Measurements from ENCODE around the gene ARF3. TPM values are rescaled to one million over a fixed set of nuclear protein-coding genes. Genes with fewer than 3 reads are reported as not detected.

The ARF3 gene
- polyA plus RNA-seq, 1 donor (not counting 4 experiments of a cell fraction or from before 2014, with no cell fraction given): 236 TPM

GRCh38 chr12:48901278-48901677, 56.0 kb downstream of the ARF3 start:
- no peak overlapping the region for H3K4me2 ChIP-seq (ENCODE audit: control insufficient read depth, extremely low read depth, insufficient read depth, low read depth, low read length)
- peaks cover 3% of the 10 kb centered on the region for H3K27me3 ChIP-seq (ENCODE audit: control insufficient read depth, extremely low read depth, insufficient read depth, low read length)
- H3K27ac ChIP-seq (ENCODE audit: control insufficient read depth, insufficient read depth, low read length): no peak overlapping the region
- no peaks in the 10 kb centered on the region for H3K9me1 ChIP-seq (ENCODE audit: control insufficient read depth, extremely low read depth, insufficient read depth, low read length)
- no peaks in the 10 kb centered on the region for H3K36me3 ChIP-seq (ENCODE audit: control insufficient read depth in 2 of 2, extremely low read depth in 1 of 2, insufficient read depth in 2 of 2, low read length in 2 of 2)
- H3K4me3 ChIP-seq (ENCODE audit: control insufficient read depth in 2 of 3, extremely low read depth in 1 of 3, insufficient read depth in 2 of 3, low read depth in 1 of 3, low read length in 3 of 3): no peak overlapping the region
- TF ChIP-seq EZH2 (IDR thresholded peaks at IDR 0.05; ENCODE audit: low read length): no peak
- TF ChIP-seq CTCF (optimal IDR thresholded peaks at IDR 0.05 in 1 of 3, IDR thresholded peaks at IDR 0.05 in 1 of 3, conservative IDR thresholded peaks at IDR 0.05 in 1 of 3; ENCODE audit: extremely low read depth in 1 of 3, insufficient read depth in 2 of 3, low read length in 3 of 3): no peak
- no peak overlapping the region for H3K9ac ChIP-seq (ENCODE audit: control insufficient read depth, extremely low read depth, insufficient read depth, low read length)
- DNase-seq (ENCODE audit: low read depth, low spot score) (no peak), FAIRE-seq (no peak)
- no peak overlapping the region for H2AFZ ChIP-seq (ENCODE audit: control insufficient read depth, low read length)
- no peaks in the 10 kb centered on the region for H4K20me1 ChIP-seq (ENCODE audit: control insufficient read depth, extremely low read depth, insufficient read depth, low read length)
- no peaks in the 10 kb centered on the region for H3K4me1 ChIP-seq (ENCODE audit: control insufficient read depth, extremely low read depth, insufficient read depth, low read length)
- dilution Hi-C loops (cut with MboI; ENCODE audit: extremely low pct_ligation_motif_present, low sequenced_read_pairs): no loop called here
- no peaks in the 10 kb centered on the region for H3K9me3 ChIP-seq (ENCODE audit: control insufficient read depth, low read depth, low read length)
- H3K79me2 ChIP-seq (ENCODE audit: control insufficient read depth, insufficient read depth, low read length): no peaks in the 10 kb centered on the region

- Histone ChIP-seq H3K27ac (ENCODE audit: control insufficient read depth, insufficient read depth, low read length) (no peak overlapping the region), H3K9me3 (ENCODE audit: control insufficient read depth, low read depth, low read length) (no peaks in the 10 kb centered on the region), H3K4me2 (ENCODE audit: control insufficient read depth, extremely low read depth, insufficient read depth, low read depth, low read length) (no peak overlapping the region), H3K36me3 (ENCODE audit: control insufficient read depth in 2 of 2, extremely low read depth in 1 of 2, insufficient read depth in 2 of 2, low read length in 2 of 2) (no peaks in the 10 kb centered on the region), H3K27me3 (ENCODE audit: control insufficient read depth, extremely low read depth, insufficient read depth, low read length) (peaks cover 3% of the 10 kb centered on the region), H2AFZ (ENCODE audit: control insufficient read depth, low read length) (no peak overlapping the region), H3K4me1 (ENCODE audit: control insufficient read depth, extremely low read depth, insufficient read depth, low read length) (no peaks in the 10 kb centered on the region), H3K4me3 (ENCODE audit: control insufficient read depth in 2 of 3, extremely low read depth in 1 of 3, insufficient read depth in 2 of 3, low read depth in 1 of 3, low read length in 3 of 3) (no peak overlapping the region), H4K20me1 (ENCODE audit: control insufficient read depth, extremely low read depth, insufficient read depth, low read length) (no peaks in the 10 kb centered on the region), H3K9me1 (ENCODE audit: control insufficient read depth, extremely low read depth, insufficient read depth, low read length) (no peaks in the 10 kb centered on the region), H3K9ac (ENCODE audit: control insufficient read depth, extremely low read depth, insufficient read depth, low read length) (no peak overlapping the region), H3K79me2 (ENCODE audit: control insufficient read depth, insufficient read depth, low read length) (no peaks in the 10 kb centered on the region)
- dilution Hi-C loops (cut with MboI; ENCODE audit: extremely low pct_ligation_motif_present, low sequenced_read_pairs): no loop called here
- FAIRE-seq: no peak
- no peak for TF ChIP-seq EZH2 (IDR thresholded peaks at IDR 0.05; ENCODE audit: low read length)
- no peak for TF ChIP-seq CTCF (optimal IDR thresholded peaks at IDR 0.05 in 1 of 3, IDR thresholded peaks at IDR 0.05 in 1 of 3, conservative IDR thresholded peaks at IDR 0.05 in 1 of 3; ENCODE audit: extremely low read depth in 1 of 3, insufficient read depth in 2 of 3, low read length in 3 of 3)
- no peak for DNase-seq (ENCODE audit: low read depth, low spot score)
Measured at GRCh38 chr12:48899651-48900050, 57.6 kb downstream of the ARF3 start.
